GM18505 (cell line): ENCODE results near the gene PDLIM3.
"Not testable (repeated sequence)": the region's sequence is repeated elsewhere in the genome, so short reads cannot be mapped to it uniquely, and the experiment has no call there.

Source experiments
- ATAC-seq: cut with Tn5 transposase; IDR thresholded peaks from one replicate; pipeline ENCODE4 v1.9.1; 2021; ENCODE audit not compliant: unreplicated experiment
- POLR2A ChIP-seq: IDR thresholded peaks from 4 replicates; pipeline ENCODE4 v1.6.1; 2011; ENCODE audit warnings: borderline replicate concordance; ENCODE audit not compliant: insufficient read depth, insufficient read length; ENCODE audit errors: extremely low read depth

Gene PDLIM3

GRCh38 chr4:185566425-185566824, 31.1 kb upstream of the PDLIM3 start:
- no peak for ATAC-seq
- TF ChIP-seq POLR2A = no peak

GRCh38 chr4:185565696-185566095, 30.4 kb upstream of the PDLIM3 start:
- no peak for ATAC-seq
- no peak for TF ChIP-seq POLR2A

DNA sequence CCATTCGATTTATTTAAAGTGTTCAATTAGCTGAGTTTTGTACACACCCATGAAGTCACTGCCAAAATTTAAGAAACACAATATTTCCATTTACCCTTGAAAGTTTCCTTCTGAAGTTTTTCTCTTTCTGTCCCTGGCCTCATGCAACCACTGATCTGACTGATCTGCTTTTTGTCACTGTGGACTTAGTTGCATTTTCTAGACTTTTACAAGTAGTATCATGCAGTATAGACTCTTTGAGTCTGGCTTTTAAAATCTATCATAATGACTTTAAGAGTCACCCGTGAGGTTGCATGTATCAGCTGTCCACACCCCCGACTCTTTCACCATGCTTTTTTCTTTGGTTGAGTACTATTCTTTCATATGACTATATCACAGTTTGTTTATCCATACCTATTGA, 29.0 kb upstream of the PDLIM3 start:
- no peak for ATAC-seq
- TF ChIP-seq POLR2A = no peak

DNA sequence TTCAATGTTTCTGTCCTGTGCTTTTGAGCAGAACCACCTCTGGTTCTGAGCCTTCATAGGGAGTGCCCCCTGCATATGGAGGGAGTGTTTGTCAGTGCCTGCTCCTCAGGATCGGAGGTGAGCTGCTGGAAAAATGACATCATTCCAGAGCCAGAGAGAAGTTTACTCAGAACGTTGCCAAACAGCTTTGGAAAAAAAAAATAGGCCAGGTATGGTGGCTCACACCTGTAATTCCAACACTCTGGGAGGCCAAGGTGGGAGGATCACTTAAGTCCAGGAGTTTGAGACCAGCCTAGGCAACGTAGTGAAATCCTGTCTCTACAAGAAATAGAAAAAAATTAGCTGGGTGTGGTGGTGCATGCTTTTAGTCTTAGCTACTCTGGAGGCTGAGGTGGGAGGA, 27.2 kb upstream of the PDLIM3 start:
- ATAC-seq = no peak

DNA sequence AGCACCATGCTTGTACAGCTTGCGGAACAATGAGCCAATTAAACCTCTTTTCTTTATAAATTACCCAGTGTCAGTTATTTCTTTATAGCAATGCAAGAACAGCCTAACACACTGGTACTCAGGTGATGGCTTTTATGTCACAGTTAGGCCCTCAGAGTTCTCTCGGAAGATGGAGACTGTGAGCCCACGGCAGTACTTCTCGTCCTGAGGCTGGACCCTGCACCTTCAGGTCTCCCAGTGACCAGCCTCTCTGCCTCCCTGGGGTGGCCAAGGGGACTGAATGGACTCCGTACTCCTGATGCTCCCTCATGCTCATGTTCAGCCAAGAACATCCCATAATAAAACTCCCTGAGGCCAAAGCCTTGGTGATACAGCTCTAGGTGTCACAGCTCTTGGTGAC, 25.0 kb upstream of the PDLIM3 start:
- no peak for ATAC-seq

More for the DNA sequence above, 27.2 kb upstream of the PDLIM3 start:
- TF ChIP-seq POLR2A = no peak

DNA sequence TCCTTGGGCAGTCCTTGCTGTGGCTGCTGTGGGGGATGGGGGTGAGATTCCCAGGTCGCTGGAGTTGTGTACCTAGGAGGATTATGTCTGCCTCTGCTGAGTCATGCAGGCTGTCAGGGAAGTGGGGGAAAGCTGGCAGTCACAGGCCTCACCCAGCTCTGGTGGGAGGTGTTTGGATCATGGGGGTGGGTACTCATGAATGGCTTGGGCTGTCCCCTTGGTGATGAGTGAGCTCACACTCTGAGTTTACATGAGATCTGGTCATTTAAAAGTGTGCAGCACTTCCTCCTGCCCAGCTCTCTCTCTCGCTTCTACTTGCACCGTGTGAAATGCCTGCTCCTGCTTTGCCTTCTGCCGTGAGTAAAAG, 24.6 kb upstream of the PDLIM3 start:
- ATAC-seq = no peak
- no peak for TF ChIP-seq POLR2A

More for the DNA sequence above, 25.0 kb upstream of the PDLIM3 start:
- no peak for TF ChIP-seq POLR2A

DNA sequence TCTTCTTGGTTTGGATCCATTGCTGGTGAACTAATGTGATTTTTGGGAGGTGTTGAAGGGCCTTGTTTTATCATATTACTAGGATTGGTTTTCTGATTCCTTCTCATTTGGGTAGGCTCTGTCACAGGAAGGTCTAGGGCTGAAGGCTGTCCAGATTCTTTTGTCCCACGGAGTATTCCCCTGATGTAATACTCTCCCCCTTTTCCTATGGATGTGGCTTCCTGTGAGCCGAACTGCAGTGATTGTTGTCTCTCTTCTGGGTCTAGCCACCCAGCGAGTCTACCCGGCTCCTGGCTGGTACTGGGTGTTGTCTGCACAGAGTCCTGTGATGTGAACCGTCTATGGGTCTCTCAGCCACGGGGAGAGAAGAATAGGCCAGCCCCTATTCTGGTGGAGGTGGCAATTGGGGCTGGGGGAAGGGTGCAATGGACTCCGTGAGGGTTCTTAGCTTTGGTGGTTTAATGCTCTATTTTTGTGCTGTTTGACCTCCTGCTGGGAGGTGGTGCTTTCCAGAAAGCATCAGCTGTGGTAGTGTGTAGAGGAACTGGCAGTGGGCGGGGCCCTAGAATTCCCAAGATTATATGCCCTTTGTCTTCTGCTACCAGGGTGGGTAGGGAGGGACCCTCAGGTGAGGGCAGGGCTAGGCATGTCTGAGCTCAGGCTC, 24.1 kb upstream of the PDLIM3 start:
- not testable (repeated sequence) for ATAC-seq

DNA sequence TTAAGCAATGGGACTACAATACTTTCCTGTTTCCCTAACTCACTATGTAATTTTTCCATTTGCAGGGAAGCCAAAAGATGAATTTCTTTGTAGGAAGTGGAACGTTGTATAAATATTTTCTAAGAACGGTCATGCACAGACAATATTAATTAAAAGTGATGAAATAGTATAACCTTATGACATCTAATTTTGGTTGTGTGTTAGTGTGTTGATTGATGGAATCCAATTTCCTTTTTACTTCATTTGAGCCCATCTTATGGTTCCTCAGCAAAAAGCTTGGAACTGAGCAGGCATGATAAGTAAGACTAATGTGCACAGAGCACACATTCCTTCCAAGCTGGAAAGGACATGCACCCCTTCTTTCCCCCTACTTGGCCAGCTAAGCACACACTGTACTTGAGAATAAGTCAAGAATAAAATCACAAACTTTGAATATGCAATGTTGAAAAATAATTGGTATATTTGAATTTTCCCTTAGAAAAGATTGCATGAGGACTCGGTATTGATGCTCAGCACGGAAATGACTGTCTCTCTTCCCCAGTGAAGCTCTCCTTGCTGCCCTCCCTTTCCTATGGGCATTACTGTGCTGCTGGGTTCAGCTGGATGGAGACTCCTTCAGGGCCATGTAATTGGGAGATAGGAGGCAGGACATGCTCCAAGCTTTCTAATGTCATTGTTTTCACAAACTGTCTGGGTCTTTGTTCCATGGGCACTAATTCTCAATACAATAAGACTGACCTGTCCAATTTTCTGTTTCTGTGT, 19.2 kb upstream of the PDLIM3 start:
- ATAC-seq = no peak
- no peak for TF ChIP-seq POLR2A

DNA sequence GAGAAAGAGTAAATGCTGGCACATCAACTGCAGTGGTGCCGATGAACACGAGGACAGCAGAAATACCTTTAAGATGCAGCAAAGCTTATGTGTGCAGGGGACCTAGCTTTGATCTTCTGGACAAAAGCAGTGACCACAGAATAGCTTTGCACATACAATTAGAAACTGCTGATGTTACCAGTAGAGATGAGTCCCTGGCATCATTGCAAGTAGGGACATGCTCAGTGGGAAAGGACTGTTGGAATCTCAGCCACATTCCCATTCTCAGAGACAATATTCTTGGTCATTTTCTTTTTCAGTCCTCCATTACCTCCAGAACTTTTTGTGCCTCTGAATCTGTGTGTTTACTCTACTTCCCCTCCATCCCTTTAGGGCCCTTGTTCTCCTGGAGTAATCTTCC, 16.9 kb upstream of the PDLIM3 start:
- TF ChIP-seq POLR2A = no peak
- ATAC-seq = no peak

- no peak for TF ChIP-seq POLR2A
- ATAC-seq = no peak
These were observed 15.6 kb upstream of the PDLIM3 start for GRCh38 chr4:185550933-185551332.

DNA sequence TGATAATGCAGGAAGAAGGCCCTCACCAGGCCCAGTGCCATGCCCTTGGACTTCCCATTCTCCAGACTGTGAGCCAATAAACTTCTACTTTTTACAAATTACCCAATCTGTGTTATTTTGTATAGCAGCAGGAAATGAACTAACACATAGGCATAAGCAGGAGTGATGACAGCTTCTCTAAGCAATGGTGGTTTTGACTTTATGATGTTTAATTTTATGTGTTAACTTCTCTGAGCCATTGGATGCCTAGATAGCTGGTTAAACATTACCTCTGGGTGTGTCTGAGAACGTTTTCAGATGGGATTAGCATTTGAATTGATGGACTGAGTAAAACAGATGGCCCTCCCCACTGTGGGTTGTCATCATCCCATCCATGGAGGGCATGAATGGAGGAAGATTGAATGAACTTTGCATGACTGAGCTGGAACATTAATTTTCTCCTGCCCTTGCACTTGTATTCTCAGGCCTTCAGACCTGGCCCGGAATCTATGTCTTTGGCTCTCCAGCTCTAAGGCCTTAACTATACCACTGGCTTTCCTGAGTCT, 13.9 kb upstream of the PDLIM3 start:
- no peak for ATAC-seq
- TF ChIP-seq POLR2A = no peak

GRCh38 chr4:185548587-185548986, 13.3 kb upstream of the PDLIM3 start:
- no peak for ATAC-seq
- TF ChIP-seq POLR2A = no peak

DNA sequence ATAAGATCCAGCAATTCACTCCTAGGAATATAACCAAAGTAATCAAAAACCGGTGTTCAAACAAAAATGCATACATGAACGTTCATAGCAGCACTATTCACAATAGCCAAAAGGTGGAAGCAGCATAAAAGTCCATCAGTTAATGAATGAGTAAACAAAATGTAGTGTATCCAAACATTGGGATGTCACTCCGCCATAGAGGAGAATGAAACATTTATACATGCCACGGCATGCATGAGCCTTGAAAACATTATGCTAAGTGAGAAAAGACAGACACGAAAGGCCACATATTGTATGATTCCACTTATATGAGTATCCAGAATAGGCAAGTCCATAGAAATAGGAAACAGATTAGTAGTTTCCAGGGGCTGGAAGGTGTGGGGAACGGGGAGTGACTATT, 11.0 kb upstream of the PDLIM3 start:
- no peak for ATAC-seq
- TF ChIP-seq POLR2A = no peak

GRCh38 chr4:185542626-185543315, 7.5 kb upstream of the PDLIM3 start:
- ATAC-seq = no peak
- no peak for TF ChIP-seq POLR2A
